Stimulated activated CD4-positive, alpha-beta T cell treated with anti-CD3 and anti-CD28 coated beads, Interleukin-1b, Interleukin-23, amount 100 ng/mL, for 4 hours (primary cell): Measurements from ENCODE around the gene ERN1.

Source experiments
- DNase-seq, 2 donors: peaks; one replicate each; pipeline ENCODE4 v3.0.0-alpha.2; 2020; ENCODE audit warnings: low read depth in 2 of 2

Gene ERN1

GRCh38 chr17:64084940-64085649 lies 44.8 kb downstream of the ERN1 start:
- no peak for DNase-seq

GRCh38 chr17:64084086-64084939 lies 45.6 kb downstream of the ERN1 start:
- DNase-seq = no peak

GRCh38 chr17:64083563-64084085 lies 46.3 kb downstream of the ERN1 start:
- no peak for DNase-seq

GRCh38 chr17:64083093-64083492 lies 46.9 kb downstream of the ERN1 start:
- DNase-seq = no peak

GRCh38 chr17:64081802-64082799 lies 47.8 kb downstream of the ERN1 start:
- no peak for DNase-seq

- no peak for DNase-seq
Observed at GRCh38 chr17:64080174-64080618, 49.7 kb downstream of the ERN1 start.

GRCh38 chr17:64077379-64077778 lies 52.6 kb downstream of the ERN1 start:
- no peak for DNase-seq

- no peak for DNase-seq
Observed at GRCh38 chr17:64075913-64076312, 54.0 kb downstream of the ERN1 start.

- DNase-seq = no peak
Observed at GRCh38 chr17:64074704-64075426, 55.1 kb downstream of the ERN1 start.

- DNase-seq = no peak
Observed at GRCh38 chr17:64073771-64074703, 55.9 kb downstream of the ERN1 start.

- DNase-seq = no peak
Observed at GRCh38 chr17:64071111-64071510, 58.8 kb downstream of the ERN1 start.

- DNase-seq = no peak
Observed at GRCh38 chr17:64070213-64070612, 59.7 kb downstream of the ERN1 start.

- DNase-seq = no peak
Observed at GRCh38 chr17:64069143-64069542, 60.8 kb downstream of the ERN1 start.

GRCh38 chr17:64067657-64068056 lies 62.3 kb downstream of the ERN1 start:
- DNase-seq = no peak

- no peak for DNase-seq
Observed at GRCh38 chr17:64066716-64067115, 63.2 kb downstream of the ERN1 start.

- DNase-seq = no peak
Observed at GRCh38 chr17:64065161-64065560, 64.8 kb downstream of the ERN1 start.

- no peak for DNase-seq
Observed at GRCh38 chr17:64064331-64064730, 65.6 kb downstream of the ERN1 start.

GRCh38 chr17:64063766-64064224 lies 66.1 kb downstream of the ERN1 start:
- peak; percentile 30 to 53 for DNase-seq

GRCh38 chr17:64063088-64063487 lies 66.9 kb downstream of the ERN1 start:
- no peak for DNase-seq
